ENCODE data around the gene MYEF2. TPM values are rescaled to one million over a fixed set of nuclear protein-coding genes. Genes with fewer than 3 reads are reported as not detected.
A peak's percentile ranks its signal among the peaks of the same experiment; 100 is the strongest.

Gene MYEF2
- 74.8 TPM for polyA plus RNA-seq (2012; ENCODE audit: insufficient read depth, insufficient read length)

- peak within 1 kb of the TSS; percentile 58 for H3K4me3 ChIP-seq (ENCODE audit: low read length)
- peak; percentile 76 for DNase-seq (ENCODE audit: low read depth, low spot score)
Observed at GRCh38 chr15:48177766-48178647, at the start of gene MYEF2. Gene MYEF2 (minus strand): TSS chr15:48178295. CDS start chr15:48178237, 58 bp downstream.

- DNase-seq (ENCODE audit: low read depth, low spot score): no peak
- H3K4me3 ChIP-seq (ENCODE audit: low read length): no peak overlapping the region
Observed at GRCh38 chr15:48225771-48226170, 47.7 kb upstream of the MYEF2 start.

GRCh38 chr15:48222627-48223026 is 44.5 kb upstream of the MYEF2 start:
- DNase-seq (ENCODE audit: low read depth, low spot score): no peak

GRCh38 chr15:48221885-48222284 is 43.8 kb upstream of the MYEF2 start:
- no peak overlapping the region for H3K4me3 ChIP-seq (ENCODE audit: low read length)
- no peak for DNase-seq (ENCODE audit: low read depth, low spot score)

More at GRCh38 chr15:48222627-48223026, 44.5 kb upstream of the MYEF2 start:
- no peak overlapping the region for H3K4me3 ChIP-seq (ENCODE audit: low read length)

GRCh38 chr15:48221261-48221660 is 43.2 kb upstream of the MYEF2 start:
- no peak overlapping the region for H3K4me3 ChIP-seq (ENCODE audit: low read length)
- DNase-seq (ENCODE audit: low read depth, low spot score): no peak

- DNase-seq (ENCODE audit: low read depth, low spot score): no peak
- H3K4me3 ChIP-seq (ENCODE audit: low read length): no peak within 1 kb of the TSS
Observed at GRCh38 chr15:48205981-48206380, 27.9 kb upstream of the MYEF2 start, which contains the start of gene SLC12A1. Gene SLC12A1 (plus strand): TSS chr15:48206302. CDS start chr15:48207720, 1,418 bp downstream.

GRCh38 chr15:48202068-48202467 is 24.0 kb upstream of the MYEF2 start:
- DNase-seq (ENCODE audit: low read depth, low spot score): no peak
- no peak overlapping the region for H3K4me3 ChIP-seq (ENCODE audit: low read length)

GRCh38 chr15:48191574-48192225 is 13.6 kb upstream of the MYEF2 start, which contains the start of gene CTXN2:
Gene CTXN2 (plus strand): TSS chr15:48191665. CDS start chr15:48201301, 9,636 bp downstream.
- no peak for DNase-seq (ENCODE audit: low read depth, low spot score)
- H3K4me3 ChIP-seq (ENCODE audit: low read length): no peak within 1 kb of the TSS

GRCh38 chr15:48190932-48191573 is 13.0 kb upstream of the MYEF2 start:
- DNase-seq (ENCODE audit: low read depth, low spot score): peak; percentile 46
- no peak overlapping the region for H3K4me3 ChIP-seq (ENCODE audit: low read length)

- H3K4me3 ChIP-seq (ENCODE audit: low read length): no peak overlapping the region
Observed at GRCh38 chr15:48186271-48186670, 8.2 kb upstream of the MYEF2 start.

GRCh38 chr15:48185529-48185928 is 7.4 kb upstream of the MYEF2 start:
- H3K4me3 ChIP-seq (ENCODE audit: low read length): no peak overlapping the region
- no peak for DNase-seq (ENCODE audit: low read depth, low spot score)

More at GRCh38 chr15:48186271-48186670, 8.2 kb upstream of the MYEF2 start:
- DNase-seq (ENCODE audit: low read depth, low spot score): no peak

GRCh38 chr15:48182749-48183148 is 4.7 kb upstream of the MYEF2 start:
- DNase-seq (ENCODE audit: low read depth, low spot score): no peak
- no peak overlapping the region for H3K4me3 ChIP-seq (ENCODE audit: low read length)

- DNase-seq (ENCODE audit: low read depth, low spot score): no peak
- H3K4me3 ChIP-seq (ENCODE audit: low read length): peak overlapping the region; percentile 58
Observed at GRCh38 chr15:48178648-48178931, 495 bp upstream of the MYEF2 start.

- peak; percentile 57 for DNase-seq (ENCODE audit: low read depth, low spot score)
- H3K4me3 ChIP-seq (ENCODE audit: low read length): peak overlapping the region; percentile 58
Observed at GRCh38 chr15:48177383-48177765, 721 bp downstream of the MYEF2 start.

GRCh38 chr15:48176957-48177356 is 1.1 kb downstream of the MYEF2 start:
- peak overlapping the region; percentile 58 for H3K4me3 ChIP-seq (ENCODE audit: low read length)
- DNase-seq (ENCODE audit: low read depth, low spot score): no peak

- no peak for DNase-seq (ENCODE audit: low read depth, low spot score)
- H3K4me3 ChIP-seq (ENCODE audit: low read length): no peak overlapping the region
Observed at GRCh38 chr15:48176112-48176511, 2.0 kb downstream of the MYEF2 start.

GRCh38 chr15:48175126-48175525 is 3.0 kb downstream of the MYEF2 start:
- no peak overlapping the region for H3K4me3 ChIP-seq (ENCODE audit: low read length)
- DNase-seq (ENCODE audit: low read depth, low spot score): no peak

GRCh38 chr15:48170981-48171380 is 7.1 kb downstream of the MYEF2 start:
- no peak overlapping the region for H3K4me3 ChIP-seq (ENCODE audit: low read length)
- DNase-seq (ENCODE audit: low read depth, low spot score): no peak

- no peak overlapping the region for H3K4me3 ChIP-seq (ENCODE audit: low read length)
- no peak for DNase-seq (ENCODE audit: low read depth, low spot score)
Observed at GRCh38 chr15:48168616-48169015, 9.5 kb downstream of the MYEF2 start.

- no peak for DNase-seq (ENCODE audit: low read depth, low spot score)
- no peak overlapping the region for H3K4me3 ChIP-seq (ENCODE audit: low read length)
Observed at GRCh38 chr15:48153526-48153925, 24.6 kb downstream of the MYEF2 start.
